PC-3 (cell line): ENCODE data around the gene RASA4B. TPM values are rescaled to one million over a fixed set of nuclear protein-coding genes. Genes with fewer than 3 reads are reported as not detected.

Experiments used
- ATAC-seq: fragments of 200-7000 bp; cut with Tn5 transposase; 2 replicates; pipeline ENCODE4 v1.9.1; 2020; ENCODE audit warnings: mild to moderate bottlenecking, moderate library complexity
- BruUV-seq: library from RNA; stranded (reverse); fragments of 400-500 nt; replicated peaks from 2 replicates; lab custom pipeline; 2021; lab: Mats Ljungman, UMichigan
- CTCF ChIA-PET: fragments of 300-600 bp; sonication (Branson Sonifier 250); formaldehyde crosslinking; loops from one replicate; lab custom pipeline; 2022; ENCODE audit warnings: antibody characterized with exemption; lab: Charles Lee
- POLR2A ChIA-PET: fragments of 300-600 bp; sonication (Branson Sonifier 250); formaldehyde crosslinking; loops from one replicate; lab custom pipeline; 2022; ENCODE audit warnings: antibody characterized with exemption; ENCODE audit not compliant: unreplicated experiment; lab: Charles Lee
- DNase-seq: peaks from one replicate; pipeline ENCODE4 v3.0.0-alpha.2; 2015
- H2AFZ ChIP-seq: fragments of 300-600 bp; sonication (generic); 2 replicates; pipeline ENCODE4 v1.6.0; 2016; ENCODE audit warnings: antibody characterized with exemption, low read length
- H3F3A ChIP-seq: fragments of 300-600 bp; sonication (generic); one replicate; pipeline ENCODE4 v1.6.0; 2017; ENCODE audit warnings: antibody characterized with exemption, low read length, control low read depth, mild to moderate bottlenecking; ENCODE audit not compliant: unreplicated experiment
- H3K27ac ChIP-seq: fragments of 300-600 bp; sonication (generic); 2 replicates; pipeline ENCODE4 v1.5.1; 2016; ENCODE audit warnings: mild to moderate bottlenecking, low read length
- H3K27me3 ChIP-seq: fragments of 300-600 bp; sonication (generic); 2 replicates; pipeline ENCODE4 v1.6.1; 2016; ENCODE audit warnings: low read length, mixed read lengths
- H3K36me3 ChIP-seq: fragments of 300-600 bp; sonication (generic); 2 replicates; pipeline ENCODE4 v1.6.1; 2016; ENCODE audit warnings: low read depth, mixed run types, low read length, mixed read lengths
- H3K4me1 ChIP-seq: fragments of 300-600 bp; sonication (generic); 2 replicates; pipeline ENCODE4 v1.5.1; 2016; ENCODE audit warnings: low read length; ENCODE audit not compliant: insufficient read depth
- H3K4me2 ChIP-seq: fragments of 300-600 bp; sonication (generic); 2 replicates; pipeline ENCODE4 v1.6.0; 2016; ENCODE audit warnings: low read length
- H3K4me3 ChIP-seq: fragments of 300-600 bp; sonication (generic); 2 replicates; pipeline ENCODE4 v1.5.1; 2016; ENCODE audit warnings: mild to moderate bottlenecking, low read length, mixed read lengths
- H3K79me2 ChIP-seq: fragments of 300-600 bp; sonication (generic); 2 replicates; pipeline ENCODE4 v1.6.1; 2017; ENCODE audit warnings: low read length, mixed read lengths
- H3K9ac ChIP-seq: fragments of 300-600 bp; sonication (generic); 2 replicates; pipeline ENCODE4 v1.6.0; 2016; ENCODE audit warnings: mild to moderate bottlenecking, low read length
- H3K9me2 ChIP-seq: fragments of 300-600 bp; sonication (generic); replicated peaks from 2 replicates; pipeline ENCODE4 v1.6.1; 2016; ENCODE audit warnings: mixed run types, low read length, mixed read lengths
- H3K9me3 ChIP-seq: fragments of 300-600 bp; sonication (generic); 2 replicates; pipeline ENCODE4 v1.6.1; 2016; ENCODE audit warnings: low read length, mixed read lengths
- H4K20me1 ChIP-seq: fragments of 300-600 bp; sonication (generic); 2 replicates; pipeline ENCODE4 v1.6.1; 2016; ENCODE audit warnings: low read length, mixed read lengths
- EZH2 ChIP-seq: fragments of 300-600 bp; sonication (generic); IDR thresholded peaks from one replicate; pipeline ENCODE4 v1.6.1; 2017; ENCODE audit warnings: antibody characterized with exemption, mild to moderate bottlenecking, low read length; ENCODE audit not compliant: unreplicated experiment
- EZH2phosphoT487 ChIP-seq: fragments of 300-600 bp; sonication (generic); IDR thresholded peaks from 2 replicates; pipeline ENCODE4 v1.6.1; 2018; ENCODE audit warnings: mild to moderate bottlenecking, antibody characterized with exemption, low read length, borderline replicate concordance
- intact Hi-C: fragments of 100-400 bp; cut with micrococcal nuclease; formaldehyde crosslinking; loops from 2 replicates; pipeline ENCODE4 v1.9.0; 2023
- total RNA-seq: library from RNA; depleted of rRNA; stranded (reverse); fragments of >200 nt; gene quantifications from 2 replicates; pipeline ENCODE4 v1.2.3, GENCODE V29; 2014
- TF ChIP-seq, protein P1 (sequence below): fragments of 300-600 bp; sonication (generic); conservative IDR thresholded peaks from 2 replicates; pipeline ENCODE4 v1.5.1; 2017; ENCODE audit warnings: antibody characterized with exemption, low read depth, mild to moderate bottlenecking, low read length

The RASA4B gene
- total RNA-seq, 1 experiment from 2014 or later = 10.2 TPM

DNA sequence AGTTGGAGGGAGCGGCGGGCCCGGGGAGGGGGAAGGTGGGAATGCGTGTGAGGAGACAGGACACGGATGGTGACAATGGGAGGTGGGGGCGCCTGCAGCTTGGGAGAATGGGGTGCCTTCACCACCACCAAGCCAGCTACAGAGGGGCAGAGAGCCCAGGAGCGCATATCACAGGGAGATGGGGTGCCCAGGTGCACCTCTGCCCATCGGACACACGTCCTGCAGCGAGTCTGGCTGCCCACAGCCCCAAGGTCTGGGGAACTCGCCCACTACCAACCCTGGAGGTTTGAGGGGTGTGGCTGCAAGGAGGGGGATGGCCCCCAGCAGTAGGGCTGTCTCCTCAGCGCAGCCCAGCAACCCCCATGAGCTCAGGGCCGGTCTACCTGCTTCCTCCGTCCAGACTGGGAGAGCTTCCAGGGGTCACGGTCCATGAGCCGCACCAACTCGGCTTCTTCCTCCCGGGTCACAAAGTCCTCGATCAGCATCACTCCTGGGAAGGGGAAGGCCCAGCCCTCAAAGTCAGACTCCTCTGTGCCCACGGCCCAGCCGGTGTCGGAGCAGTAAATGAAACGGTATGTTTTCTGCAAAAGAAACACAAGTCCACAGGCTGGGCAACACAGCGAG is 58.2 kb downstream of the RASA4B start:
- no peak for ATAC-seq
- TF ChIP-seq, protein P1, sequence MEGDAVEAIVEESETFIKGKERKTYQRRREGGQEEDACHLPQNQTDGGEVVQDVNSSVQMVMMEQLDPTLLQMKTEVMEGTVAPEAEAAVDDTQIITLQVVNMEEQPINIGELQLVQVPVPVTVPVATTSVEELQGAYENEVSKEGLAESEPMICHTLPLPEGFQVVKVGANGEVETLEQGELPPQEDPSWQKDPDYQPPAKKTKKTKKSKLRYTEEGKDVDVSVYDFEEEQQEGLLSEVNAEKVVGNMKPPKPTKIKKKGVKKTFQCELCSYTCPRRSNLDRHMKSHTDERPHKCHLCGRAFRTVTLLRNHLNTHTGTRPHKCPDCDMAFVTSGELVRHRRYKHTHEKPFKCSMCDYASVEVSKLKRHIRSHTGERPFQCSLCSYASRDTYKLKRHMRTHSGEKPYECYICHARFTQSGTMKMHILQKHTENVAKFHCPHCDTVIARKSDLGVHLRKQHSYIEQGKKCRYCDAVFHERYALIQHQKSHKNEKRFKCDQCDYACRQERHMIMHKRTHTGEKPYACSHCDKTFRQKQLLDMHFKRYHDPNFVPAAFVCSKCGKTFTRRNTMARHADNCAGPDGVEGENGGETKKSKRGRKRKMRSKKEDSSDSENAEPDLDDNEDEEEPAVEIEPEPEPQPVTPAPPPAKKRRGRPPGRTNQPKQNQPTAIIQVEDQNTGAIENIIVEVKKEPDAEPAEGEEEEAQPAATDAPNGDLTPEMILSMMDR = no peak
- no peak for TF ChIP-seq EZH2phosphoT487
- TF ChIP-seq EZH2 = no peak
- Histone ChIP-seq H3K4me3 (no peak overlapping the region), H3K79me2 (peaks cover 11% of the 10 kb centered on the region), H2AFZ (no peak overlapping the region), H3K27me3 (no peaks in the 10 kb centered on the region), H3K4me1 (peaks cover 10% of the 10 kb centered on the region; the same call in 1 of the 2 replicates), H3K9ac (no peak overlapping the region), H3K27ac (no peak overlapping the region), H3K9me2 (no peaks in the 10 kb centered on the region), H3K4me2 (no peak overlapping the region), H3K9me3 (no peaks in the 10 kb centered on the region), H4K20me1 (no peaks in the 10 kb centered on the region), H3K36me3 (0 out of 2 replicates have a peak, but pooled peaks cover 3% of the 10 kb centered on the region), H3F3A (no peaks in the 10 kb centered on the region)
- no peak for DNase-seq
- POLR2A ChIA-PET = no interaction called here
- CTCF ChIA-PET = interaction anchor here (1.0 kb wide), 1 partner anchor 9 kb away, joined by 3 read pairs; no protein-coding TSS in a partner anchor
- no TSS peak for BruUV-seq
- intact Hi-C loops = no loop called here

DNA sequence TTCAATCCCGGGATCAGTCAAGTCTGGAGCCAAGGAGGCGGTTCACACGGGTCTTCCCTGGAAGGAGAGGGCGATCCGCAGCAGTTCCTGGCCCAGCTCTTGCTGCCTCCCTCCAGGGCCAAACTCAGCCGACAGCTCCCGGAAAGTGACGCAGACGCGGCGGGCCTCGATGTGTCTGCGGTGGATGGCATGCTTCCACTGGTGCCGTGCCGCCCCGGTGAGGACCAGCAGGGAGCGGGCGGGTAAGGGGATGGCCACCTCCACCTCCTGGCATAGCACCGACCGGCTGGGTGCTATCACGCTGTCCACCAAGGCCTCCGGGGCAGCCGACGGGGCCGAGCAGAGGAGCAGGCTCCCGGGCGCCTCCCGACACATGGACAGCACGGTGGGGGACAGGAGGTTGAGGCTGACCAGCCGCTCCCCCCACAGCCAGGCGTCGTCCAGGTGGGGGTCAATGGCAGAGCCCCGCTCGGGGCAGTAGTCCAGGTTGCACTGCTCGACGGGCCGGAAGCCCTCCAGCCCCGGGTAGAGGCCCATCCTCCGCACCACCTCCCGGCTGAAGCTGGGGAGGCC is 60.1 kb downstream of the RASA4B start:
- 0 out of 2 replicates have a peak, but pooled peaks cover 3% of the 10 kb centered on the region for H3K36me3 ChIP-seq
- no peaks in the 10 kb centered on the region for H3K9me2 ChIP-seq
- no peaks in the 10 kb centered on the region for H3K79me2 ChIP-seq
- H3F3A ChIP-seq = no peaks in the 10 kb centered on the region
- CTCF ChIA-PET = no interaction called here
- TF ChIP-seq, protein P1 = no peak
- TF ChIP-seq EZH2 (no peak), EZH2phosphoT487 (no peak)
- DNase-seq = no peak
- POLR2A ChIA-PET = no interaction called here
- no peak overlapping the region for H2AFZ ChIP-seq
- no TSS peak for BruUV-seq
- intact Hi-C loops = no loop called here
- H4K20me1 ChIP-seq = no peaks in the 10 kb centered on the region
- no peak overlapping the region for H3K4me2 ChIP-seq
- no peak overlapping the region for H3K4me3 ChIP-seq
- no peaks in the 10 kb centered on the region for H3K9me3 ChIP-seq
- H3K9ac ChIP-seq = no peak overlapping the region
- ATAC-seq = no peak
- no peaks in the 10 kb centered on the region for H3K27me3 ChIP-seq
- no peak overlapping the region for H3K27ac ChIP-seq
- H3K4me1 ChIP-seq = peaks cover 6% of the 10 kb centered on the region; the same call in 1 of the 2 replicates

GRCh38 chr7:102456327-102456726 is 61.2 kb downstream of the RASA4B start:
- peaks cover 6% of the 10 kb centered on the region; the same call in 1 of the 2 replicates for H3K4me1 ChIP-seq
- intact Hi-C loops = no loop called here
- no peaks in the 10 kb centered on the region for H4K20me1 ChIP-seq
- no peaks in the 10 kb centered on the region for H3K27me3 ChIP-seq
- H3K4me3 ChIP-seq = no peak overlapping the region
- H3K36me3 ChIP-seq = 0 out of 2 replicates have a peak, but pooled peaks cover 3% of the 10 kb centered on the region
- no peaks in the 10 kb centered on the region for H3K79me2 ChIP-seq
- no peaks in the 10 kb centered on the region for H3F3A ChIP-seq
- no peaks in the 10 kb centered on the region for H3K9me2 ChIP-seq
- peak; percentile 86 for ATAC-seq
- POLR2A ChIA-PET = no interaction called here
- DNase-seq = peak; percentile 67
- H3K9ac ChIP-seq = no peak overlapping the region
- TF ChIP-seq EZH2 (no peak), EZH2phosphoT487 (no peak)
- TF ChIP-seq, protein P1 = no peak
- H3K9me3 ChIP-seq = no peaks in the 10 kb centered on the region
- CTCF ChIA-PET = interaction anchor here (0.5 to 1.2 kb wide), 2 partner anchors 52 to 348 kb away, joined by 3 to 10 read pairs; no protein-coding TSS in a partner anchor
- H2AFZ ChIP-seq = no peak overlapping the region
- peak overlapping the region; percentile 29 for H3K27ac ChIP-seq
- TSS peak; percentile 19 for BruUV-seq
- H3K4me2 ChIP-seq = 0 out of 2 replicates have a peak overlapping the region, but pooled peaks have one; percentile 24
